OCI-LY1 (cell line): Measurements from ENCODE around the gene LVRN.
A peak's percentile ranks its signal among the peaks of the same experiment; 100 is the strongest.

Experiments
- H2AFZ ChIP-seq: fragments of 200-600 bp; sonication (generic), shearing (Covaris generic); 2 replicates; pipeline ENCODE4 v1.6.0; 2014; ENCODE audit warnings: antibody characterized with exemption, mild to moderate bottlenecking, low read length
- H3F3A ChIP-seq: fragments of 200-600 bp; sonication (generic), shearing (Covaris generic); 2 replicates; pipeline ENCODE4 v1.6.0; 2014; ENCODE audit warnings: mild to moderate bottlenecking, antibody characterized with exemption, low read length, moderate library complexity; ENCODE audit not compliant: insufficient read depth
- H3K27ac ChIP-seq: fragments of 200-600 bp; sonication (generic); 2 replicates; pipeline ENCODE4 v1.5.1; 2014; ENCODE audit warnings: low read length, mixed run types, mild to moderate bottlenecking, low read depth; ENCODE audit not compliant: poor library complexity, severe bottlenecking
- H3K27me3 ChIP-seq: fragments of 200-600 bp; sonication (generic); 2 replicates; pipeline ENCODE4 v1.6.0; 2014; ENCODE audit warnings: antibody characterized with exemption, mild to moderate bottlenecking, low read length, moderate library complexity; ENCODE audit not compliant: insufficient read depth
- H3K36me3 ChIP-seq: fragments of 200-600 bp; sonication (generic); 2 replicates; pipeline ENCODE4 v1.6.1; 2014; ENCODE audit warnings: mild to moderate bottlenecking, antibody characterized with exemption, low read length, moderate library complexity, mixed read lengths; ENCODE audit not compliant: insufficient read depth
- H3K4me1 ChIP-seq: fragments of 200-600 bp; sonication (generic); 2 replicates; pipeline ENCODE4 v1.5.1; 2014; ENCODE audit warnings: mild to moderate bottlenecking, low read length, moderate library complexity; ENCODE audit not compliant: insufficient read depth, severe bottlenecking
- H3K4me2 ChIP-seq: fragments of 200-600 bp; sonication (generic), shearing (Covaris generic); 2 replicates; pipeline ENCODE4 v1.6.1; 2014; ENCODE audit warnings: low read length
- H3K4me3 ChIP-seq: fragments of 200-600 bp; sonication (generic); 2 replicates; pipeline ENCODE4 v1.5.1; 2014; ENCODE audit warnings: low read length, low read depth, mild to moderate bottlenecking, mixed read lengths; ENCODE audit not compliant: poor library complexity, severe bottlenecking
- H3K79me2 ChIP-seq: fragments of 200-600 bp; shearing (Covaris generic); 2 replicates; pipeline ENCODE4 v1.6.1; 2016; ENCODE audit warnings: mixed run types, low read length, mixed read lengths; ENCODE audit not compliant: insufficient read depth
- H3K9ac ChIP-seq: fragments of 200-600 bp; sonication (generic), shearing (Covaris generic); 2 replicates; pipeline ENCODE4 v1.6.1; 2014; ENCODE audit warnings: mild to moderate bottlenecking, low read length, mixed read lengths
- H3K9me2 ChIP-seq: fragments of 200-600 bp; sonication (generic), shearing (Covaris generic); 2 replicates; pipeline ENCODE4 v1.6.1; 2014; ENCODE audit warnings: low read depth, mild to moderate bottlenecking, low read length, mixed read lengths
- H3K9me3 ChIP-seq: fragments of 200-600 bp; shearing (Covaris generic); 2 replicates; pipeline ENCODE4 v1.6.1; 2014; ENCODE audit warnings: low read length, mixed read lengths
- H4K20me1 ChIP-seq: fragments of 200-600 bp; sonication (generic), shearing (Covaris generic); 2 replicates; pipeline ENCODE4 v1.6.0; 2016; ENCODE audit warnings: mild to moderate bottlenecking, low read length; ENCODE audit not compliant: insufficient read depth
- CTCF ChIP-seq: fragments of 200-600 bp; sonication (generic), shearing (Covaris generic); IDR thresholded peaks from 2 replicates; pipeline ENCODE4 v1.5.1; 2017; ENCODE audit warnings: mild to moderate bottlenecking, antibody characterized with exemption, low read length, moderate library complexity, mixed read lengths
- EZH2 ChIP-seq: fragments of 200-600 bp; sonication (generic), shearing (Covaris generic); IDR thresholded peaks from 2 replicates; pipeline ENCODE4 v1.8.0; 2017; ENCODE audit warnings: borderline replicate concordance, mixed run types, mild to moderate bottlenecking, antibody characterized with exemption, low read length, moderate library complexity, mixed read lengths

LVRN gene

GRCh38 chr5:116046823-116047222 lies 84.5 kb downstream of the LVRN start:
- Histone ChIP-seq H3K9me3 (no peaks in the 10 kb centered on the region), H3K79me2 (no peaks in the 10 kb centered on the region), H3K4me1 (no peaks in the 10 kb centered on the region), H3K9ac (no peak overlapping the region), H3K9me2 (no peaks in the 10 kb centered on the region), H4K20me1 (no peaks in the 10 kb centered on the region), H3F3A (no peaks in the 10 kb centered on the region), H2AFZ (no peak overlapping the region), H3K27ac (no peak overlapping the region), H3K36me3 (no peaks in the 10 kb centered on the region), H3K27me3 (no peaks in the 10 kb centered on the region), H3K4me2 (no peak overlapping the region), H3K4me3 (no peak overlapping the region)
- TF ChIP-seq CTCF (no peak), EZH2 (no peak)

GRCh38 chr5:116058346-116058936 lies 96.2 kb downstream of the LVRN start:
- Histone ChIP-seq H3K4me3 (no peak overlapping the region), H4K20me1 (no peaks in the 10 kb centered on the region), H3K36me3 (no peaks in the 10 kb centered on the region), H3F3A (no peaks in the 10 kb centered on the region), H3K4me2 (no peak overlapping the region), H3K9me3 (no peaks in the 10 kb centered on the region), H3K9me2 (no peaks in the 10 kb centered on the region), H3K4me1 (no peaks in the 10 kb centered on the region), H2AFZ (no peak overlapping the region), H3K9ac (no peak overlapping the region), H3K27me3 (no peaks in the 10 kb centered on the region), H3K27ac (no peak overlapping the region), H3K79me2 (no peaks in the 10 kb centered on the region)
- TF ChIP-seq EZH2 (no peak), CTCF (no peak)

DNA sequence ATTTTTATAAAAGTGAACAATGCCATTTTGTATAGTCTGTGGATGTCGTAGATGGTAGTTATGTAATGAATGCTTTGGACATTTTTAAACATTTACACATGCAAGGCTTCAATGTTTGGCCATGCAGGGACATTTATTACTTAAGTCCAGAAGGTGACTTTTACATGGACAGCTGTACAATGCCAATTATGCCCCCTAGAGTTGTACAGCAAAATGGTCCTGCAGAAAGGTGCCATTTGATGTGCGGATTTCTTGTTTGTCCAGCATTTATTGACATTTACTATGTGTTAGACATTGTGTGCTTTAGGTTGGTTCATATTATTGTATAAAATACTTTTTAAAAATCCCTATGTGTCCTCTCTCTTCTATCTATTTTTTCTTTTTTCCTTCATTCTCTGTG lies 100.1 kb downstream of the LVRN start:
- Histone ChIP-seq H3K4me1 (no peaks in the 10 kb centered on the region), H3K27me3 (no peaks in the 10 kb centered on the region), H3K27ac (no peak overlapping the region), H3K4me2 (no peak overlapping the region), H3K9ac (no peak overlapping the region), H3K9me2 (no peaks in the 10 kb centered on the region), H3K79me2 (no peaks in the 10 kb centered on the region), H3K4me3 (no peak overlapping the region), H4K20me1 (no peaks in the 10 kb centered on the region), H3K9me3 (no peaks in the 10 kb centered on the region), H3F3A (no peaks in the 10 kb centered on the region), H2AFZ (no peak overlapping the region), H3K36me3 (no peaks in the 10 kb centered on the region)
- peak; percentile 27; the same call in 1 of the 2 replicates for TF ChIP-seq CTCF
- no peak for TF ChIP-seq EZH2
